IPS-NIHi7 (cell line): ENCODE data around the gene CDC123.
A peak's percentile ranks its signal among the peaks of the same experiment; 100 is the strongest.
"Not testable (repeated sequence)": the region's sequence is repeated elsewhere in the genome, so short reads cannot be mapped to it uniquely, and the experiment has no call there.

Source experiments
- DNase-seq: peaks from one replicate; pipeline ENCODE4 v3.0.0; 2012; ENCODE audit warnings: mixed read lengths; ENCODE audit errors: extremely low spot score

The CDC123 gene

DNA sequence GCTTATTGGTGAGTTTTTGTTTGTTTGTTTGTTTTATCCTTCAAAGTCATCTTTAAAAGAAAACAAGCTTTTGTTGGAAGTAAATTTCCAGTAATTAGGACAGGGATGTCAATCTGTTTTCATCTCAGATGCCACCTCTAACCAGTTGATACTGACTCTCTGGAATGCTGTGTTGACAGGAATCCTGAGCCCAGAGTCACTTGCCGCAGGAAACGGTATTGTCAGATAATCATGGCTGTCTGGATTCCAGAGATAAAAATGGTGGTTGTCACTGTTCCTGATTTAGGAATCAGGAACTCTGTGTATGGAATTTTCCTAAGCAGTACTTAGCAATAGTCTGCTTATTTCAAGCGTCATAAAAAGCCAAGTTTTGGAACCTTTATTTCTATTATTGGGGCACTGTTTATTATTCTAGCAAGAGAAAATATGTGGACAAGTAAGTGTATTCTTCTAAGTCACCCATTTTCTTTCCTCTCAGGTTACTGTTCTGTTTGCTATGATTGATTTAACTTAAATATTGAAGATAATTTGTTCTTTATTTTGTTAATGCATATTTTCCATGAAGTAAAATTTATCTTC, 39.2 kb downstream of the CDC123 start:
- no peak for DNase-seq

DNA sequence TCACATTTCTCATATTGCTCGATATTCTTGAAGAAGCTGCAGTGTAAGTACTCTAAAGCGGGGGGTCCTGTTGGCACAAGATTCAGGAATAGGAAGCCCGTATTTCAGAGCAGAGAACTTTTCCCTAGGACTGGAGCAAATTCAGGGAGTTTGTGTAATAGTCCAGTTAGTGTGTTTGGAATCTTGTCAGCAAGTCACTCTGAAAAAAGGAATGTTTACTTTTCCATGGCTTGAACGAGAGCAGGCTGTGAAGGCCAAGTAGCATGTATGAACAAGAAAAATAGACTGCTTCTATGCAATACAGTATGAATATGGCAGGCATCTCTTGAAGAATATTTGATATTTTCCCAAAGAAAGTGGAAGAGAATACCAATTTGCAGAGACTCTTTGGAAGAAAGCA, 39.8 kb downstream of the CDC123 start:
- DNase-seq: no peak

DNA sequence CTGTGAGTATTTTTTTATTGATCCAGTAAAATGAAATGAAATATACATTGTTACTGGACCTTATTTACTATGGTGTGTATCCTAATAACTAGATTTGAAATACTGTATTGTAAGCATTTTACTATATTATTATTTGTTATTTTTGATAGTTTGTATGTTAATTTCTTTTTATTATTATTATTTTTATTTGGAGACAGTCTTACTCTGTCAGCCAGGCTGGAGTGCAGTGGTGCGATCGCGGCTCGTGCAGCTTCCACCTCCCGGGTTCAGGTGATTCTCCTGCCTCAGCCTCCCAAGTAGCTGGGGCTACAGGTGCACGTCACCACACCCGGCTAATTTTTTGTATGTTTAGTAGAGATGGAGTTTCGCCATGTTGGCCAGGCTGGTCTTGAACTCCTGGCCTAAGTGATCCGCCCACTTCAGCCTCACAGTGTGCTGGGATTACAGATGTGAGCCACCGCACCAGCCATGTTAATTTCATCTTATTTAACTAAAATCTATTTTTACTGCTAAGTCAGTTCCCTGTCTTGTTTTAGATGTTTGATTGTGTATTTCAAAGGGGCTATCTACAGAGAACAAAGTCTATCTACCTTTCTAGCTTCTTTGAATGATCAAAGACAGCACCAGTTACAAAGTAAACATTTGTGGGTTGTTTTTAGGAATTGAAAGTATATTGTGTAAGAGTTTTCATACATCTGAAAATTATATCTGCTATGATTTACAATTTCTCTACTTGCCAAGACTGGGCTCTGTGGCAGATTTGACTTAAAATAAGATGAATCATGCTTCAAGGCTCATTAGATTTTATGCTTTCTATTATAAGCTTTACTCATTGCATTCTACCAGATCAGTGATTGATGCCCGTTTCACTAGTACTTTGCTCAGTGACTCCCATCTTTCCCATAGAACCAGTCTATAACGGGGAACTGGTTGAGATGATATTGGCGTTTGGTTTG, 41.6 kb downstream of the CDC123 start:
- no peak for DNase-seq

DNA sequence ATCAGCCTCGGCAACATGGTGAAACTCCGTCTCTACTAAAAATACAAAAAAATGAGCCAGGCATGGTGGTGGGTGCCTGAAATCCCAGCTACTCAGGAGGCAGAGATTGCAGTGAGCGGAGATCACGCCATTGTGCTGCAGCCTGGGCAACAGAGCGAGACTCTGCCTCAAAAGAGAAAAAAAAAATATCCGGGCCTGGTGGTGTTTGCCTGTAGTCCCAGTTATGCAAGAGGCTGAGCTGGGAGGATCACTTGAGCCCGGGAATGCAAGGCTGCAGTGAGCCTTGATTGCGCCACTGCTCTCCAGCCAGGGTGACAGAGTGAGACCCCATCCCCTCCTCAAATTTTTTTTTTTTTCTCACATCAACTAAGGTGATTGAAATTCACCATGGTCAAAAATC, 42.8 kb downstream of the CDC123 start:
- no peak for DNase-seq

DNA sequence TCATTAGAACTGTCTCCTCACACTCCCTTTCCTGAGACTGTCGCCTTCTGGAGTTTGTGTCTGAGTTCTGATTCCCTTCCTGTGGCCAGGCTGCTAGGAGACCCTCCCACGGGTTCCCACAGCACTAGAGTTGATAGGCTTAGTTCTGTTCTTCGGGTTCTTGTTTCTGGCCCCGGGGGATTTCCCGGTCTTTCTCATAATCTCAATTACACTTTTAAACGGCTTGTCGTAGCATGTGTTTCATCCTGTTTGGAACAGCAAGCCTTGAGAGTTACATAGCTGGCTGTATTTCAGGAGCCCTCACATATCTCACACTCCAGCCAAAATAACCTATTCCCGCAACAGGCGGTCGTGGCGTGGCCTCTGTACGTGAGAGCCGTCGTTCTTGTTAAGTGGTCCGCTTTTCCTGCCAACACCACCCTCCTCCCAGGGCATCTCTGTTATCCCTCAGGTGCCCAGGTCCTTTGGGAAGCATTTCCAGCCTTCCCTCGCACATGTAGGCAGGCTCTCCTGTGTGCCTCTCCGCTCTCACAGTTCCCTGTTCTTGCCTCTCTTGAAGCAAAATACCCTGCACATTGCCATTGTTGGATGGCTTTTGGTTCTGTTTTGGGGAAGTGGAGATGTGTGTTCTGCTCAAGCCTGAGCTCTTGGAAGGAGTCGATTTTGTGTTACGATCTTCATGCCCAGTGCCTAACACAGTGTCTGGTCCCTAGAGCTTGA, 46.0 kb downstream of the CDC123 start:
- DNase-seq: no peak

DNA sequence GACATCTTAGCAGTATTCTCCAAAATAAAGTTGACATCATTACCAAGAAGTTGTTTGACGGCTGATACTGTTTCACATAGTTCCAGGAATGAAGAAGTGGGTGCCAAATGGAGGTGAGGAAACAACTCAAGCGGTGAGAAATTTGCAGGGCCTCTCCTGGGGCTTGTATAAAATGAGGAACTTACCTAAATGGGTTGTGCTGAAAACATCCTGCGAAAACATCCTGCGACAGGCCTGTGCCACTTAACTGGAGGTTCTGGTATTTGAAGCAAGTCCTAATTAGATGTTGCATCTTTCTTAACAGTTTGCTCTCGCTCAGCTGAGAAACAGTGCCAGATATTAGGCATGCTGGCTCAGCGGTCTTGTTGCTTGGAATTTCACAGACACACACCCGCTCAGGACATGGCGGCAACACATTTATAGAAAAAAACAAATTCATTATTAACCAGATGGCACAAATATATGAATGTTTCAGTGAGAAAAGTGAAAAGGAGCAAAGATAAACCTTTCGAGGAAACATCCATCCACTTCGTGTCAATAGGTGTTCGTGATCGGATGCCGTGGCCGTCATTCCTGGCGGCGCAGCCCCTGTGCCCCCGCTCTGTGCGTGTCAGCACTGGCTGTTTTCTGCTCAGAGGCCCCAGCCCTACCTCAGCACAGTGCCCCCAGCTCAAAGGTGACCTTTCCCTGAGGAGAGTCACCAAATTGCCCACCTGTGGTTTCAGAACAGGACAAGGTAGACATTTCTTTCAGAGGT, 48.1 kb downstream of the CDC123 start:
- DNase-seq: no peak

DNA sequence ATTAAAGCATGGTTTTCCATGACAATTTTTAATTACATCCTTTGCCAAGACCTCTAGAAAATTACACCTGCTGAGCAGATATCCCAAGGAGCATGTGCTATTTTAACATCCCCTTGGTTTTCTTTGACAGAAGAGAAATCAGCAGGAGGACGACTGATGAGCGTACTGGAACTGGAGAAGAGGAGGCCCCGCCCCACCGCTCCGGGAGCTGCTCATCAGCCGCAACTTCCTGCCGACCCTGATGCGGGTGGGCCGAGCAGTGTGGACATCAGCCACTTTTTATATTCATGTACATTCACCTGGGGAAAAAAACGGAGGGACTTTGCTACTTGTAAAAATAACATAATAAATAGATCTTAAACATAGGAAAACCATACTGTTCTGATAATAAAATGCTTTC, 54.2 kb downstream of the CDC123 start:
- no peak for DNase-seq

DNA sequence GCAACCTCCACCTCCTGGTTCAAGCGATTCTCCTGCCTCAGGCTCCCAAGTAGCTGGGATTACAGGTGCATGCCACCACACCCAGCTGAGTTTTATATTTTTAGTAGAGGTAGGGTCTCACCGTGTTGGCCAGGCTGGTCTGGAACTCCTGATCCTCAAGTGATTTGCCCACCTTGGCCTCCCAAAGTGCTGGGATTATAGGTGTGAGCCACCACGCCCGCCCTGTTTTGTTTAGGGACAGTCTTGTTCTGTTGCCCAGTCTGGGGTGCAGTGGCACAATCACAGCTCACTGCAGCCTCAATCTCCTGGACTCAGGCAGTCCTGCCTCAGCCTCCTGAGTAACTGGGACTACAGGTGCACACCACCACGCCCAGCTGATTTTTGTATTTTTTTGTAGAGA, 54.7 kb downstream of the CDC123 start:
- DNase-seq: not testable (repeated sequence)

DNA sequence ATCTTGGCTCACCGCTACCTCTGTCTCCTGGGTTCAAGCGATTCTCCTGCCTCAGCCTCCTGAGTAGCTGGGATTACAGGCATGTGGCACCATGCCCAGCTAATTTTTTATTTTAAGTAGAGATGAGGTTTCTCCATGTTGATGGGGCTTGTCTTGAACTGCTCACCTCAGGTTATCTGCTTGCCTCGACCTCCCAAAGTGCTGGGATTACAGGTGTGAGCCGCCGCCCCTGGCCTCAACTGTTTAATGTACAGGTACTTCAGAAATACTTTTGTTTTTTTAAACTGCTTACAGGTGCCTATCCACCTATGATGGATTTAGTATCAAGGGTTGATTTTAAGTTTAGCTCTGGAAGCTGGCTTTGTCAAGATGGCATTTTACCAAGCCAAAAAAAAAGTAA, 55.6 kb downstream of the CDC123 start:
- no peak for DNase-seq

DNA sequence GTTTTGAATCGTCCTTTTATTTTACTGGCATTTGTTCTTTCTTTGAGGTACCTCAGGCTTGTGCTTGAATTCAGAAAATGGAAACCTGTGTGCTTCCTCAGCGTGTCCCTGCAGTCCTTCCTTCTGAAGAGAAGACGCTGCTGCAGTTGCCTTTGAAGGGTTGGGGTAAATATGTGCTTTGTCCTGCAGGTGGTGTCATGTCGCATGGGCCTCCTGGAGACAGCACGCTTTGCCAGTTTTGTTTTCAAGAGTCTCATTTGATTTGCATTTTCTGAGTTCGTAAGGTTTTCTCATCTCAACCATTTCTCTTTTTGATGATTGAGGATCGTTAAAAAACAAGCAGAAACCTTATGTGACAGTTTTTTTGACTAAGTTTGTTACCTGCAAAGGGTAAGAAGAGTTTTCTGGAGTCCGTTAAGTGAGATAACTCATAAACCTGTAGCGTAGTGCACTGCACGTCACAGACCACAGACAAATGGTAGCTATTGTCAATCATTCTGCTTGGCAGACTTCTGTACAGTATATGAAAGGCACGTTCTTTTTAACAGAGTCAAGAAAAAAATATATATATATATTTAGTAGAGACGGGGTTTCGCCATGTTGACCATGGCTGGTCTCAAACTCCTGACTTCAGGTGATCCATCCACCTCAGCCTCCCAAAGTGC, 57.0 kb downstream of the CDC123 start:
- DNase-seq: peak; percentile 63

DNA sequence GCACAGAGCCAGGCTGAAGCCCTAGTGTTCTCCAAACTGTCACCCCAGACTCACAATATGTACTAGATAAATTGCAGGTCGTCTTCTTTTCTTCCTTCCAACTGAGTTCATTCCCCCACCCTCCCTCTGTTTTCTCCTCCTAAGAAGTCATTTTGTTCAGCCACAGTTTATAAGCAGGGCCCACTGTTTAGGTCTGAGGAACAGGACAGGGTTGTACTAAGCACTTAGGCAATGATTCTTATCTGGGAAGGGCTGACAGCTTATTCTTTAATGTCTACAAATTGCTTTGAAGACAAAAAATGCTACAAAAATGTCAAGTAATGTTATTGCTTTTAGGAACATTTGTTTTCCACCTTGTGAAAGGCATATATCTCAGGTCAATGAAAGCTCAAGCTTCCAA, 59.1 kb downstream of the CDC123 start:
- no peak for DNase-seq

DNA sequence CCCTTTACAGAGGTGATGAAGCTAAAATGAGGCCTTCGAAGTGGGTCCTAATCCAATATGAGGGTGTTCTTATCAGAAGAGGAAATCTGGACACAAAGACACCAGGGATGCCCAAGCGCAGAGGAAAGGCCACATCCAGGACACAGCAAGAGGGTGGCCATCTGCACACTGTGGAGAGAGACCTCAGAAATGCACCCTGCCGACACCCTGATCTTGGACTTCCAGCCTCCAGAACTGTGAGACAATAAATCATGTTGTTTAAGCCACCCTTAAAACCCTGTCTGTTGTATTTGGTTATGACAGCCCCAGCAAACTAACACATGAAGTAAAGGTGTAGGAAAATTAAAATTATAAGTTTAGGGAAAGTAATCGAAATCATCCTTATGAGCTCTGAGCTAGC, 64.0 kb downstream of the CDC123 start:
- DNase-seq: no peak

DNA sequence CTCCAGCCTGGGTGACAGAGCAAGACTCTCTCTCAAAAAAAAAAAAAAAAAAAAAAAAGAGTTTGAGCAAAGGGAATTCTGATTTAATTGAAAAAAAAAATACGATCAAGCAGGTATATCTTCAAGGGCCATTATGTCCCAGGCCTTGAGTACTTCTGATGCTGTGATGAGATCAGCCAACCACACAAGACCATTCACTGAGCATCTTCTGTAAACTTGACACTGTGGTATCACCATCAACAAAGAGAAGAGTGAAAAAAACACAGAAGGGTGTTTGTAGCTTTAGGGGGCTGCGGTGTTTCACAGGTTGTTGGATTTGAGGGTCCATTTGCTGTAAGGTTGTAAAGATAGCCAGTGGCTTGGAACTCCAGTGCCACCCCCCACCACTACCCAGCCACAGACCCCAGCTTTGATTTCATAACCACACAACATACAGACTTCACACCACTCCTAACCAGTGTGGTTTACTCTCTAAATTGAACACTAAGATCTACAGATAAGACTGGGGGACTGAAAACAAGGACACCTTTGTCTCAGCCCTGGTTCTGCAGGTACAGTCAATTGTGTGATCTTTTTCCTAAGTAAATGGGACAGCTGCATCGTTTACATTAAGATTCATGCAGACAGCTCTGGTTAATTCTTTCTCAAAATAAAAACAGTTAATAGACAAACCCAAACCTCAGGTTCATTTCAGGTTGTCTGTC, 66.4 kb downstream of the CDC123 start:
- no peak for DNase-seq

DNA sequence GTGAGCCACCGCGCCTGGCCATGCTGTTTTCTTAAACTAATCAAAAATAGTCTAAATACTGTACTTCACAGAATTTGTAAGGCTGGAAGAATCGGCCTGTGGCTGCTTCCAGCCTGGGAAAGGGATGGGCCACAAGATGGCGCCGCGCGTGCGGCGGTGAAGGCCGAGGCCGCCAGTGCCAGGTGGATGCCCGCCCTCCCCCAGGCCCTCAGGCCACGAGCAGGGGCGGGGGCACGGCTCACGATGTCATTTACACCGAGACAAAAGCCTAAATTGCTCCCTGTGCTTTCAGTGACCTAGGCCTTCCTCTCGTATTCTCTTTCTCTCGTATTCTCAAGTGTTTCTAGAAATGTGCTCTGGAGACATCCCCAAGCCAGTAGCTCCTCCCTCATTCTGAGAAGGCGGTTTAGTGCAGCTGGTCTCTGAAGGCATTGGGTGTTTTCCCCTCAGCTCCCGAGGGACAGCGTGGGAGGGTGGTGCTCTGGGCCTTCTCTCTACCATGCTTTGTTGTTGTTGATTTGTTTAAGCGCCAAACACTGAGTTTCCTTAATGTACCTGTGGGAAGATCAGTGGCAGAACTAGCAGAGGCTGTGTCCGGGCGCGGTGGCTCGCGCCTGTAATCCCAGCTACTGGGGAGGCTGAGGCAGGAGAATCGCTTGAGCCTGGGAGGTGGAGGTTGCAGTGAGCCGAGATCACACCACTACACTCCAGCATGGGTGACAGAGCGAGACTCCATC, 68.4 kb downstream of the CDC123 start:
- peak; percentile 91 for DNase-seq

DNA sequence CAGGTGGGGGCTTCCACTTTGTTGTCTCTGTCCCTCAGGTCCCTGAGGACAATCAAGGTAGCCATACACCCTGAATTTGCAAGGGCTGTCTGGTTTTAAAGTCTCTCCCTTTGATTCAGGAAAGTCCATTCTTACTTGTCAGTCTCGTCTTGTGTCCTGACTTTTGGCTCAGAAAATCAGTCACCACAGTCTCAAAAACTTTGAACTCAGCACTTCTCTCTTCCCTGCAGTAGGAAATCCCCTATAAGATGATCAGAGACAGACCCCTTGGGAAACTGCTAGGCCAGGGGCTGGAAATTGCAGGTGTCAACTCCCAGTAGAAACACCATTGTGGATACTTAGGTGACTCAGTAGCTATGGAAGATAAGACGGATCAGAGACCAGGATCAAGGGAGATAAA, 73.1 kb downstream of the CDC123 start:
- DNase-seq: no peak

DNA sequence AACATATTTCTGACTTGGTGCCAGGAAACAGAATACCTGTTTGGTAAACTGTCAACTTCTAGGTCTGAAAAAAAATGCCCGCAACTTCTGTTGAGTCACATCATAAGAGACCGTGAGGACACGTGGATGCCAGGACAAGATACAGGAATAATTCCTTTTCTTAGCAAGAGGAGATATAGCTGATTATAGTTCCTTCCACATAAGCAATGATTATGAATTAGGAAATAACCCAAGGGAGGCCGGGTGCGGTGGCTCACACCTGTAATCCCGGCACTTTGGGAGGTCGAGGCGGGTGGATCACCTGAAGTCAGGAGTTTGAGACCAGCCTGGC, 75.2 kb downstream of the CDC123 start:
- no peak for DNase-seq

DNA sequence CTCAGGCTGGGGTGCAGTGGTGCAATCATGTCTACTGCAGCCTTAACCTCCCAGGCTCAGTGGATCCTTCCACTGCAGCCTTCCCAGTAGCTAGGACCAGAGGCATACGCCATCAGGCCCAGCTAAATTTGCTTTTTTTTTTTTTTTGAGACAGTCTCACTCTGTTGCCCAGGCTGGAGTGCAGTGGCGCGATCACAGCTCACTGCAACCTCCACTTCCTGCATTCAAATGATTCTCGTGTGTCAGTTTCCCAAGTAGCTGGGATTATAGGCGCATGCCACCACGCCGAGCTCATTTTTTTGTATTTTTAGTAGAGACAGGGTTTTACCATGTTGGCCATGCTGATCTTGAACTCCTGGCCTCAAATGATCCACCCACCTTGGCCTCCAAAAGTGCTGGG, 81.9 kb downstream of the CDC123 start:
- not testable (repeated sequence) for DNase-seq

DNA sequence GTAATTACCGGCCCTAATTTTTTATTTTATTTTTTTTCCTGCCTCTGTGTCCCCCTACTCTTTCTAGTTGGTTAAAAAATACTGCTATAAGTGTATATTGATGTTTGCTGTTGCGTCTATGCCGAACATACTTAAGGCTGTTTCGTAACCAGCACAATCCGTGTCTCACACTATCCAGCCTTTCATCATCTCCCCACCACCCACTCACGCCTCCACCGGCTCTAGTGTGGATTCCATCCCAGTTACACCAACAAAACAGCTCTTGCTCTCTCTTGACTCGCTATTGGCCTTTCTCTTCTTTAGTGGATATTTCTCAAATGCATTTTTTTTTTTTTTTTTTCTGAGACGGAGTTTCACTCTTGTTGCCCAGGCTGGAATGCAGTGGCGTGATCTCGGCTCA, 83.3 kb downstream of the CDC123 start:
- DNase-seq: no peak

DNA sequence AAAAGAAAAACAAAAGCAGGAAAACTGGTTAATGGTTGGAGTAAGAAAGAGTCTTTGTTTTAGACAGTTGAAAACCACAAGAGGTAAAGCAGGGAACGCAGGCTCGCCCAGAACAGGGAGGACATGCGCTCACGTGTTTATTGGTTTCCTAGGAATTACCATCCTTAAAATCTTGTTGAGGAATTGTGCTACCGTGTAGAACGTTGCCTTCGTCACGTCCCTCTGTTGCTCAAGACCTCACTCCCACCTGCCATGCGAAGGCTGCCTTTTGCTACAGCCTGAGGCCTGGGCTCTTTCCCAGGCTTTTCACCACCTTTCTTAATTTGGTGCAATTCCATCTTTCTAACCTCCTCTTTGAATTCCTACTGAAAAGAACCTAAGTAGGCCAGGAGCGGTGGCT, 91.8 kb downstream of the CDC123 start:
- no peak for DNase-seq

DNA sequence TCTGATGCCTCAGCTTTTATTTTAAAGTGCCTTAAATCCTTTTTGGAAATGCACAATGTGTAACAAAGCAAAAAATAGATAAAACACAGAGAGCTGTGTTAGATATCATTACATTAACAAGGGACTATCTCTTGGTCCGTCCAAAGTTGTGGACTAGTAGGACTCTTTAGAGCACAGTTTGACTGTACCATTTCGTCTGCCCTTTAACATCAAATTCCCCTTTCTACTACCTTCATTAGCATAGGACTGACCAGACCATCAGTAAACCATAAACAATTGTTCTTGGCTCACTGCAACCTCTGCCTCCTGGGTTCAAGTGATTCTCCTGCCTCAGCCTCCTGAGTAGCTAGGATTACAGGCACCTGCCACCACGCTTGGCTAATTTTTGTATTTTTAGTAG, 101.8 kb downstream of the CDC123 start:
- DNase-seq: not testable (repeated sequence)
